Uterus (tissue), 2 donors: ENCODE results near the gene C18orf63.

Experiments
- POLR2A ChIP-seq, 2 donors: fragments of 450-650 bp; IDR thresholded peaks; one replicate each; pipeline ENCODE4 v1.6.1; 2016; ENCODE audit warnings: antibody characterized with exemption in 2 of 2, mild to moderate bottlenecking in 1 of 2, moderate library complexity in 1 of 2
- TF ChIP-seq, protein P1 (sequence below), 4 experiments: fragments of 200-600 bp in 2 of 4; fragments of 450-650 bp in 2 of 4; sonication (generic) in 2 of 4; IDR thresholded peaks; one replicate each; pipeline ENCODE4 v1.5.1; 2016 to 2019; ENCODE audit warnings: antibody characterized with exemption in 4 of 4, mild to moderate bottlenecking in 2 of 4, moderate library complexity in 1 of 4

DNA sequence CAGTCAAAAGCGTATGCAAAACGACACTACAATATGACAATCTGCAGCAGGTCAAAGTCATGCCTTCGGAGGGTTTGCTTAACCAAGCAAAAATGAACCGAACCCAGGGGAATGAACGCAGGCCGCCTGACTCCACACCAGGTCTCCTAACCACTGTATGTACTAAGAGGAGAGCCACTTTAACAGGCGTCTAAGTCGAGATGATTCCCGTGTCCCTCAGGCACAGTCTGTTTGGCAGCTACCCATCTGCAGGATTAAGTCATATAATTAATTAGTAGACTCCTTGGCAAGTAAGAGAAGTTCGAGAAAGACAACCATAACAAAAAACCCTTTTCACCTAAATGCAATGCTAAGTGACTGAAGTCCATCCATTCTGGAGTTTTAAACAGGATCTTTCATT, 39.0 kb upstream of the C18orf63 start:
- TF ChIP-seq, protein P1, sequence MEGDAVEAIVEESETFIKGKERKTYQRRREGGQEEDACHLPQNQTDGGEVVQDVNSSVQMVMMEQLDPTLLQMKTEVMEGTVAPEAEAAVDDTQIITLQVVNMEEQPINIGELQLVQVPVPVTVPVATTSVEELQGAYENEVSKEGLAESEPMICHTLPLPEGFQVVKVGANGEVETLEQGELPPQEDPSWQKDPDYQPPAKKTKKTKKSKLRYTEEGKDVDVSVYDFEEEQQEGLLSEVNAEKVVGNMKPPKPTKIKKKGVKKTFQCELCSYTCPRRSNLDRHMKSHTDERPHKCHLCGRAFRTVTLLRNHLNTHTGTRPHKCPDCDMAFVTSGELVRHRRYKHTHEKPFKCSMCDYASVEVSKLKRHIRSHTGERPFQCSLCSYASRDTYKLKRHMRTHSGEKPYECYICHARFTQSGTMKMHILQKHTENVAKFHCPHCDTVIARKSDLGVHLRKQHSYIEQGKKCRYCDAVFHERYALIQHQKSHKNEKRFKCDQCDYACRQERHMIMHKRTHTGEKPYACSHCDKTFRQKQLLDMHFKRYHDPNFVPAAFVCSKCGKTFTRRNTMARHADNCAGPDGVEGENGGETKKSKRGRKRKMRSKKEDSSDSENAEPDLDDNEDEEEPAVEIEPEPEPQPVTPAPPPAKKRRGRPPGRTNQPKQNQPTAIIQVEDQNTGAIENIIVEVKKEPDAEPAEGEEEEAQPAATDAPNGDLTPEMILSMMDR (IDR thresholded peaks at IDR 0.05): no peak
- no peak for TF ChIP-seq POLR2A (IDR thresholded peaks at IDR 0.05)
